Testis (tissue), 2 donors: ENCODE measurements around the gene KCNJ5.

ENCODE experiments used
- CTCF ChIP-seq, 3 experiments: fragments of 450-650 bp in 2 of 3; fragments of 200-600 bp in 1 of 3; sonication (generic) in 1 of 3; IDR thresholded peaks; one replicate each; pipeline ENCODE4 v1.5.1; 2016 to 2019; ENCODE audit warnings: antibody characterized with exemption in 3 of 3, mild to moderate bottlenecking in 2 of 3, moderate library complexity in 1 of 3
- POLR2A ChIP-seq: fragments of 450-650 bp; IDR thresholded peaks from one replicate; pipeline ENCODE4 v1.6.1; 2017; ENCODE audit warnings: antibody characterized with exemption, mild to moderate bottlenecking, moderate library complexity

GRCh38 chr11:128927683-128928336, 36.7 kb downstream of the KCNJ5 start:
- TF ChIP-seq POLR2A (no peak), CTCF (IDR thresholded peaks at IDR 0.05) (no peak)
